HG02840 (cell line): Measurements from ENCODE around the gene OS9.

Source experiments
- ATAC-seq: cut with Tn5 transposase; IDR thresholded peaks from one replicate; pipeline ENCODE4 v1.9.1; 2021; ENCODE audit warnings: mild to moderate bottlenecking, moderate library complexity, moderate number of reproducible peaks; ENCODE audit not compliant: unreplicated experiment, low FRiP score

OS9 gene

GRCh38 chr12:57732726-57733593 lies 39.0 kb downstream of the OS9 start:
- no peak for ATAC-seq

GRCh38 chr12:57733928-57734327 lies 40.0 kb downstream of the OS9 start:
- no peak for ATAC-seq

GRCh38 chr12:57734591-57734990 lies 40.7 kb downstream of the OS9 start:
- ATAC-seq, result no peak

GRCh38 chr12:57735198-57735855 lies 41.4 kb downstream of the OS9 start:
- ATAC-seq, result no peak

- no peak for ATAC-seq
These were observed 42.2 kb downstream of the OS9 start for GRCh38 chr12:57735952-57736740.

- no peak for ATAC-seq
These were observed 43.0 kb downstream of the OS9 start for GRCh38 chr12:57736741-57737466.

GRCh38 chr12:57737467-57738460 lies 43.8 kb downstream of the OS9 start:
- ATAC-seq, result no peak

GRCh38 chr12:57738661-57739237 lies 44.8 kb downstream of the OS9 start, which contains the start of gene AGAP2:
TSS of gene AGAP2 (minus strand) at chr12:57738742. CDS start at chr12:57738246, 496 bp downstream.
- ATAC-seq, result no peak

- no peak for ATAC-seq
These were observed 45.5 kb downstream of the OS9 start for GRCh38 chr12:57739387-57739786.

GRCh38 chr12:57739914-57740538 lies 46.1 kb downstream of the OS9 start:
- no peak for ATAC-seq

GRCh38 chr12:57740656-57741412 lies 46.9 kb downstream of the OS9 start:
- ATAC-seq, result peak; percentile 38

- ATAC-seq, result no peak
These were observed 47.5 kb downstream of the OS9 start for GRCh38 chr12:57741413-57741789.

- peak; percentile 42 for ATAC-seq
These were observed 48.2 kb downstream of the OS9 start for GRCh38 chr12:57741844-57742738.

- no peak for ATAC-seq
These were observed 49.8 kb downstream of the OS9 start for GRCh38 chr12:57743769-57744168.

GRCh38 chr12:57744194-57744776 lies 50.4 kb downstream of the OS9 start:
- ATAC-seq, result peak; percentile 33

GRCh38 chr12:57744777-57745484 lies 51.0 kb downstream of the OS9 start, which contains the start of gene TSPAN31:
TSS of gene TSPAN31 (plus strand) at chr12:57745039. CDS start at chr12:57745155, 116 bp downstream.
- ATAC-seq, result peak; percentile 85
